Measurements from ENCODE around the gene ARID5B.

Gene ARID5B

DNA sequence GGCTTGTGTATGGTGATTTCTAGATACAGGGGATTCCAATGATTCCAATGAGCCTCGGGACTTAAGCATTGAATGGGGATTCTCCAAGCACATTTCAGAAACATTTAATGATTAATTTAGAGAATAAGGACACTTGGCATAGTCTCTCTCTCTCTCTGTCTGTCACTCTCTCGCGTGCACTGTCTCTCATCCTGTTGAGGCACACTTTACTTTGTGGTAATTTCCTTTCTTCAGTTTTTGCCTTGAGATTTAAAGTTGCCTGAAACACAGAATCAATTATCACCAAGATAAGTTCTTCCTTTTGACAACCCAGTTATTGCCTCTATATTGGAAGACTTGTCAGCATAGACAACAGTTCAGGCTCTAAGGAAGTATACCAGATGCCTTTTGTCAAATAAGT is 131.6 kb downstream of the ARID5B start:
- no peak for DNase-seq (ENCODE audit: low spot score)

DNA sequence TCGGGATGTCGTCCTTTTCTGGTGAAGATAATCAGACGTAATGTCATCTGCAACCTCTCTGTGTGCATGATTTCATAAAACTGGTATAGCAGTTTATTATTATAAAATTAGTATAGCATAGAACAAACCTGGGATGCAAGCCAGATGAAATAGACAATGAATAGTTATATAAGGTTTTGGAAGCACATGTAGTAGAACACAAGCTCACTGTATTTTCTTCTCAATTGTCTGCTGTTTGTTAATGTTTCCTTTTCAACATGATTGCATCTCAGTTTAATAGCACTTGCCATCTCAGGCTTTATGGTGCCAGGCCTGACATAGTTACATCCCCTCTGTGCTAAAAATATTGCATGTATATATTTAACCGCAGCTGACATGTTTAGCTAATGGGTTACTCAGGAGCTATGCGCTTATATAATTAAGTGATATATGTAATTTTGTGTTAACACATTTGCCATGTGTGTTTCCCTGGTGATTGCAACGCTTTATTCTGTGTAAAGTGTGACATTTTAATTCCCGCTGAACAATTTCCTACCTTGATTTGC is 132.7 kb downstream of the ARID5B start:
- DNase-seq (ENCODE audit: low spot score), result no peak

DNA sequence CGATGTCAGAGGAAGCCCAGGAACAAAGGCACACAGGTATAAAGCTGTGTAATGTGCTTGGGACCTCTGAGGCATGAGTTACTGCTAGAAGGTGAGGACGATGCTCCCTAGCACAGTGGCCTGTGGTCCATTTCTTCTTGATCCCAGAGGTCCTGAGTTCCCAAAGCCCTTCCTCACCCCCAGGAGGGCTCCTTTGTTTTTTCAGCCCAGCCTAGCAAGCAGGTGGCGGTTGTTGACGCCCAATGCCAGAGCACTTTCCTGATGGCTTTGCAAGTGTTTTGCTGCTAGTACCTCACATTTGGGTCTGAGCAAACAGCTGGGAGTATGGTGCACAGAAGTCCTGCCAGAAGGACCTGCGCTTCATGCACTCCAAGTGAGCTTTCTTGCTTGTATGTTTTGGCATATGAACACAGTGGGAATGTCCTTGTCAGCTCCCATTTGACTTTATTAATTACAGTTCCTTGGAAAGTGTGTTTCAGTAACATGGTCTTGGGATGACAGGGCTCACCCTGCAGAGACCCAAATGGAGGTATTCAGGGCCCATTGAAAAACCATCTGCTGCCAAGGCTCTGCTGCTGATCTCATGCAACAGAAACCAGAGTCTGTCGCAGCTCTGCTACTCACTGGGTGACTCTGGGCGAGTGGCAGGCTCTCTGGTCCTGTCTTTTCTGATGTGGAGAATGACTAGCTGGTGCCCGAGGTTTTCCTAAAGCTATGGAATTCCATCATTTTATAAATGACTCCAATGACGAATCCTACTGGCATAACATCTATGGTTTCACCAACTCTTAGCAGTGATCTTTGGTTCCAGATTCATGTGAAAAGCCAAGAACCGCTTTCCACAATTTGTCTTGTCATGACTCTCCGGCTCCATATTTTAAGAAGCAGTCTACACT is 134.9 kb downstream of the ARID5B start:
- no peak for DNase-seq (ENCODE audit: low spot score)

DNA sequence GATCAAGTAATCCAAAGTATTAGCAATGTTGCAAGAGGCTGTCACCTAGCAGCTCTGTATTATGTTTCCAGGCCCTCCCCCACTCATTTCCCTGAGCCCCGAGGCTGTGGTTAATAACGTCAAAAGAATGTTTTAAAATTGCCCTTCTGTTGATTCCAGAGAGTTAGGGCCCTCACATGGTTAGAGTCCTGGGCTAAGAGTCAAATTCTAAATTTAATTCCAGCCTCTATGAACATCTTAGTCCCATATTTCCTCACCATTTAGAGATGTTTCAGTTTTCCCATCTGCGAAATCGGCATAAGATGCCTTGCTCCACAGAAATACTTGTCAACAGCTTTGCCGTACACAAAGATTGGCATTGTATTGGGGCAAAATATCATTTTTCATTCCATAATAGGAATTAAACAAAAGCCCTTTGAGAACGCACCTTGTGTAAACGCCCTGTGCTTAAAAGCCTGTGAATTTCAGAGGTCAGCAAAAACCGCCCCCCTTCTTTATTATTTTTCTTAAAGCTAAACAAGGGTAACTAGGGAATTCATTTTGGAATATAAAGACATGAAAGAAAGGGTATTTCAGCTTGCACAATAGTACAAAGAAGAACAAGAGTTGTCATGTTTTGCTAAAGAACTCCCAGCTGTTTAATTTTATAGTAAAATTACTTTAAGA is 135.8 kb downstream of the ARID5B start:
- DNase-seq (ENCODE audit: low spot score), result no peak

DNA sequence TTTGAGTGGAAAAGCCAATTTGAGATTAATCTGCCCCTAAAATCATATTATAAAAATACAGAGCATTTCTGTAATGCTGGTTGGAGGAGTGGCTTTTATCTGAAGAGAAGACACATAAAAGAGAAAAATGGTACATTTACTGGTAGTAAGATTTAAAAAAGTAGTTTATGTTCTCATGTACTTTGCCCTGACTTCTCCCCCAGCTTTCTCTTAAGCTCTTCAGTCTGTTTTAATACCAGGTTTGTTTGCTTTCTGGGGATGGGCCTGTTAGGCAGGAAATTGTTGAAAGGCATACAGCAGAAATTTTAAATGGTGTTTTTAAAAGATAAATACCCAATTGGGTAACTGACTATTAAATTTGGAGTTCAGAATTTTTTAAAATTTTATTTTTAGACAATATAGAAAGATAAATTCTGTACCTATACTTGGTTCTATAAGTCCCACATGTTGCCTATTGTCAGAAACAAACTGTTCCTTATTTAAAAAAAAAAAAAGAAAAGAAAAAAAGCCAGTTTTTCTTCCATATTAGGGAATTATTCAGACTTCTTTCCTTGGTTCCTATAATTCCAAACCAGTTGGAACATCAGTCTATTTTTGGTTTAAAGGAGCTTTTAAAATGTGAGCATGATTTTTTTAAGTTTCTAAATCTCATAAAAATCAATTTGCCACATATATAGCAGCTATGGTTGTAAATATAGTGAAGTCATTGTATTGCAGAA is 136.6 kb downstream of the ARID5B start:
- no peak for DNase-seq (ENCODE audit: low spot score)

DNA sequence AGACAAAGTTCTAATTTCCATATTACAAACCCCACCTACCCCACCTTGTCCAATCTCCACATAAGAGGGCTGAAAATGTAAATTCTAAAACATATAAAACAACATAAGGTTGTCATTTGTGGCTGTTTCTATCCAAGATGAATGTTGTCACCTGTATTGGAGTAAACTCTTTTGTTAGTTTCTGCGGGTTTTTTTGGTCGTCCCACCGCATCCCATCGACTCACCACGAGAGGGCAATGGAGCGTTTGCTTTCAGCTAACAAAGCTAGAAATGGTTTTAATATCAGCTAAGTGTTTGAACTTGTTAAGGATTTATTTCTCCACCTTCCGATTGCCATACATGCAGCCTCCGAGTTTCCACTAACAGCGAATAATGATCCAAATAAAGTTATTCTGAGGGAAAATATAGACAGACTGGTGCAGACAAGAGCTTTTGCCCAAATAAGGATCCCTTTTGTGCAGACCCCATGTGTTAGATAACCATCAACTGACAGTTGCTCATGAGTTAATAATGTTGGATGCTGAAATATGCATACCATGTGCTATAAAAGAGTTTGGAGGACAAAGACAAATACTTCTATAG is 137.2 kb downstream of the ARID5B start:
- peak; percentile 46 for DNase-seq (ENCODE audit: low spot score)

DNA sequence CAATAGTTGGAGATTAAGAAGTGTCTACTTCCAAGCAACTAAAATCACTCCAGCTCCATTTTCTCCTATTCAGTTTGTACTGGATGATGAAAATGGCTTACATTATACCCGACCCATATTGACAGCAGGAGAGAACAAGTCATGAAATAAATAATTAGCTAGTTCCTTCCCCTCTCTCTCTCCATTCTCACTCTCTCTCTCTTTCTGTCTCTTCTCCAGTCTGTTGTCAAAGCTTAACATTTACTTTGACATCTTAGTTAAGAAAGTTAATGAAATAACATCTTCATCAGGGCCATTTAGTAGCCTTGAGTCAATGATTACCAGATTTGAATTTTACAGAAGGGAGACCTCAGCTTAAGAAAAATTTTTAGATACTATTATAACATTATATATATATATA is 138.5 kb downstream of the ARID5B start:
- DNase-seq (ENCODE audit: low spot score), result no peak

DNA sequence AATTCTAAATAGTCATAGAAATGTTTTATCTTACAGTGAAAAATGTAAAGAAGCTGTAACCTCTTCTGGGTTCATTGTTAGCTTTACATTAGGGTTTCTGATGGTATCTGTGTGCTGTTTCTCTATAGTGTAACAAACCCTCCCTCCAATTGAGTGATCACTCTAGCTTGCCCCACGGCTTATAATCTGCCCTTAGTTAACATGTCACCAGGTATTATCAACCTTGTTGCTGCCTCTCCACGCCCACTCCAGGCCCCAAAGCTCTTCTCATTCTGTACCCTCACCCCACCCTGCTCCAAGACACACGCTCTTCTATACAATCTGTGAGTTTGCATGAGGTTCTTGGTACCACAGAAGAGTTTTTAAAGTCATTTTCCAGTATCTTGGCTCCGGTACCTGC is 139.4 kb downstream of the ARID5B start:
- no peak for DNase-seq (ENCODE audit: low spot score)

DNA sequence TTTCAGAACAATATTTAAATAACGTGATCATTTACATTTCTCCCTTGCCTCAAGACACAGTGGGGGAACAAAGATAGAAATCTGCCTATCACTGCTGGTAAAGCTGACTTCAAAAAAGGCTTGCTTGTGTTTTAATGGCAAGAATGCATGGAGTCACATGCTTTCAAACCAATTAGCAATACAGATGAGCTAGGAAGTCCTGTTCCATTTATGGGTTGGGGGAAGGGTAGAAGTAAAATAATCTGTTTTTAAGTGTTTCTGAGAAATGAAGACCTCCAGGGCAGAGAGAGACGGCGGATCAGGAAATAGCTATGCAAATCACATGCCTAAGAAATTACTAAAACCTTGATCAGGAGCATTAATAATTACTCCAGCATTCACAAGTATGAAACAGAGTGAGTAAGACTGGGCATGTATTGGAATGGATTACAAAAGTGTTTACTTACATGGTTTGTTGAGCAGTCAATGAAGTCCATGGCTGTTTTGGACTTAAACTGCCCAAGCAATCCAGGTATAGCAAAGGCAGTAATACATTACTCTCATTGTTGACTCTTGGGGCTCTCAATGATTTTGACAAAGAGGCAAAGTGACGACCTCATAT is 142.0 kb downstream of the ARID5B start:
- DNase-seq (ENCODE audit: low spot score), result no peak

DNA sequence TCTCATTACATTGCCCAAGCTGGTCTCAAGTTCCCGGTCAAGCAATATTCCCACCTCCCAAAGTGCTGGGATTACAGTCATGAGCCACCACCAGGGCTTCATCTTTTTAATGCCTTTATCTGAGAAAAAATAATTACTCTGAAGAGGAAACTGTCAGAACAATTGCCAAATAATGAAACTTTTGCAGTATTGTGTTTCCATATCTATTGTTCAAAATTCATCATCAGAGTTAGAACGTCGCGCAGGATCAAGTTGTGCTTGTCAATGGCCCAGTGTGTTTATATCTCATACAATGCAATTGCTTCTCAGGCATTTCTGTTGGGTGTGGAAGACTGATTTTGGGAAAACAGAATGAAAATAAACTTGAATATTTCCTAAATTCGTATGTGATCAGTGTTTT is 143.1 kb downstream of the ARID5B start:
- no peak for DNase-seq (ENCODE audit: low spot score)

DNA sequence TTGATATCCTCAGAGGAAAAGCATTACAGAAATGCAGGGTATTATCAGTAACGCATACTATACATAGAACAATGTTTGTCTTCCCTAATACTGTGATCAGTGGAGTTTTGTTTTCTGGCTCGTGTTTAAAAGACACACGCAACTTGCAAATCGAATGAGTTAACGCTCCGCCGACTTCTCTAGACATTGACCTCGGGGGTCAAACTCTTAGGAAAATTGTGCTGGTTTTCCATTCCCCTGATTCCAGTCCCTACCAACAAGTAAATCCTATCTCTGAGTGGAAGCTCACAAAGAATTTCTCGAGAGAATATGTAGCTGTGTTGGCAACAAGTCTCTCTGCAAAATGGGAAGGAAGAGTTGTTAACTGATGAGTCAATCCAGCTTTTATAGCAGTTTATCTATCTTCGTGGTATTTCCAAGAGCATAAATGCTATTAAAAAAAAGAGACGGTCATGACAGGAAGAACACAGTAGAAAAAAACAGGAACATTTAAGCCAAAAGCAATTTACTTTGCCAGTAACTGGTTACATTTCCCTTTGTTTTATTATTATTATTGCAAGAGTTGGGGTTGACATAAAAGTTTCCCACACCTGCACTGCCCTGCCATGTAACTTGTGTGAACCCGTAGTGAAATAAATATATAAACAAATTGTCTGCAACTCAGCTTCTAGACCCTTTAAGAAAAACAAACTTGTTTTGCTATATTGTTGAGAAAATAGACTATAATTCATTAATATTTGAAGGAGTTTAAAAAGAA is 144.4 kb downstream of the ARID5B start:
- no peak for DNase-seq (ENCODE audit: low spot score)

DNA sequence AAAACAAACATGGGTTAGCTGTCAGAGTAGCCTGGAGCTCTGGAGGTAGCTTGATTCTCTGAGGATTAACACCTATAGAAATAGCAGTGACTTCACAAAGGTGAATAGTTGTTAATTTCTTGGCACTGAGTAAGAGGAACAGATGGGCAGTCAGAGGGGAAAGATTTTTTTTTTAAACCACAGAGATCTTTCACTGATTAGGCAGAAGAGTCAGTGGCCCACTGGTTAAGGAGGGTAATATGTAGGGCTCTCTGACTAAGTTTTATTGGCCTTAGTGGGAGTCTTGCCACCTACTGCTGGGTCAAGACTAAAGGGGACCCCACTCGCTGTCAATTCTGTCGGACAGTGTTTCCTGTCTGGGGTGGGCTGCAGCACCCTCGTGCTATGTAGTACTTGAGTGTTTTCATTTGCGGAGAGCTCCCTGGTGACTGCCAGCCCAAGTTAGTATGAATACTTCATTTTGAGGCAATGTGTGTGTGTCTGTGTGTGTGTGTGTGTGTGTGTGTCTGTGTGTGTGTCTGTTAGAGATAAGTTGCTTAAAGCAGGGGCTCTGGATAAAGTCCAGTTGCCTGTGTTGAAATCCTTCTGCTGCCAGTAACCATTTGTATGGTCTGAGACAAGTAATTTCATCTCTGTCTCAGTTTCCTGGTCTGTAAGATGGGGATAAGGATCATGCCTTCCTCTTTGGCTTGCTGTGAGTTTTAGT is 145.2 kb downstream of the ARID5B start:
- peak; percentile 3 for DNase-seq (ENCODE audit: low spot score)

DNA sequence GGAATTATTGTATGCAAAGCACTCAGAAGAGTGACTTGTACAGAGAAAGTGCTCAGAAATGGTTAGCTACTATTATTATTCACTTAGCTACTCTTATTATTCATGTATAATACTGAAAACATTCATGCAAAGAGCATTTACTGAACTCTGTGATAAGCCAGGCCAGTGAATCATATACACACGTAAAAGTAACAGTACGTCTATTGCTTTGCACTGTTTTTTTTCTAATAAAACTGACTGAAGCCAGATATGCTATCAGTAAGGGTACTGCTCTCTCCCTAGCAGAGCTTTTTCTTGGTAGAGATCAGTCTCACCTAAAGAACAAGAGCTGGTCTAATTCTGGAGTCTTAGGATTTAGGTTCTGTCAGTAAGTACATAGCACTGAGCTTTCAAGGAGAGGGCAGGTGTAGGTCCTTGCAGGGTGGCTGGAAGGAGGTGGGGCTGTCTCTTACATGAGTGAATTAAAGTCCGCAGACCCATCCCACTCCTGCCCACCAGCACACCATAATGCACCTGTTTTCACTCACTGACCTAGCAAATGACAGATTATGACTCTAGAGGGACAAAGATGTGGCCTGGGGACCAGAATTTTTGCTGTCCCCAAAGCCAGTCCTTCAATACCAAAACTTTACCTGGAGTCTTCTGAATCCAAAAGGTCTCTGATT is 145.9 kb downstream of the ARID5B start:
- DNase-seq (ENCODE audit: low spot score), result no peak

DNA sequence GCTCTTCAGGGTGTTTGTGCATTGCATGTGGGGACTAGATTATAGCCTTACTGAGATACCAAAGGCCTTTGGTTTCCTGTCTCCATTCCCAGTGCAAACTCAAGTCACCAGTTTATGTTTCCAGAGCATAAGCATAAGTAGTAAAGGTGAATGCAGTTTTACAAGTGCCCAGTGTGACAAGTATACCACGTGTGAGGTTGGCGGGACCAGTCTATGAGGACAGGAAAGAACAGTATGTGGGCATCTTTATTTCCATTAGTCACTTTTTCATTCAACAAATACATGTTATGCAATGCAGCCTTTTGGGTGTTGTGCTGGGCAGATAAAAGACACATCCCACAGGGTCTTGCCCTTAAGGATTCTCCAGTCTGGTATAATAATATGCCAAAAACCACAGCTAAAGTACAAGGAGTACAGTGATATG is 146.5 kb downstream of the ARID5B start:
- DNase-seq (ENCODE audit: low spot score), result no peak

DNA sequence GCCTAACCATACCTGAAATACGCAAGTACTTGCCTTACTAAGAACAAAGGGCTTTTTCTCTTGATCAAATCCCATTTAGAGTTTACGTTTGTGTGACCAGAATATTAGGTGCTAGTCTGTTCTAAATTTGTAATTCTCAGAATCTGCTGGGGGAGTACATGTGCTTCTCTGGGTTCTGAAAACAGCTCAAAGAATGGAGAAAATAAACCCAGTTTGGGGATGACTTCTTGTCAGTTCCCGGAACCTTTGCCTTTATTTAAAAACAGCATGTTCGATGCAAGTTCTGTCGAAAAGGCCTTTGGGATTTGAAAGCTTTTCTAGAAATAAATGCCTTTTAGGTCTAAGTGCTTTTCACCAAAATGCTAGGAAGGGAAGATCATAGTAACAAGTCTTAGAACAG is 147.0 kb downstream of the ARID5B start:
- no peak for DNase-seq (ENCODE audit: low spot score)

DNA sequence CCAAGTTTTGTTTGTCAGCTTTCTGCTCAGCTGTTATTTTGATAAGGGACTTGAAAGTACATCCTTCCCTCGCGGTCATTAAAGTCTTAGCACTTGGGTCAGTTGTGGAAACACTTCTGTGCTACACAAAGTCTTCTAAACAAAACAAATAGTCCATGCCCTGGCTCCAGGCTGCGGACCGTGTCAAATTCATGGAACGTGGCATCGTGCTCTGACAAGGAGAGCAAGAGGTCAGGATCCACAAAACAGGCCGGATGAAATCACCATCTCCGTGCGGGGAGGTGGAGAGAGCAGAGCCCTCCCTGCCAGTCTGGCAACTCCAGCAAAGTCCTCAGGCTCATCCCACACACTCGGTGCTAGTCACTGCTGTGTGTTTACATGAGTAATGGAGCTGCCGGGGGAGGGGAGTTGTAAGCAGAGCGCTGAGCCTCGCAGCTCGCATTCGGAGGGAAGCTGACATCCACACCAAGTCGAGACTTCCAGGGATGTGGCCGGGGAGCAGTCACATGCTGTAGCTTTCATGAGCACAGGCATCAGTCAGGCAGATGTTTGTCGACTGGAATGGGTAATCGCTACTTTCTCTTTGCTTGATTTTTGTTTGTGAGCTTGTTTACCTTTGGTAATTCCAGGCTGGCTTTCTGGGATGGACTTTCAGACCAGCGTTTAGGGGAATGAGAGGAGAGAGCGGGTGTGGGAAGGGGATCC is 147.6 kb downstream of the ARID5B start:
- DNase-seq (ENCODE audit: low spot score), result peak; percentile 77

DNA sequence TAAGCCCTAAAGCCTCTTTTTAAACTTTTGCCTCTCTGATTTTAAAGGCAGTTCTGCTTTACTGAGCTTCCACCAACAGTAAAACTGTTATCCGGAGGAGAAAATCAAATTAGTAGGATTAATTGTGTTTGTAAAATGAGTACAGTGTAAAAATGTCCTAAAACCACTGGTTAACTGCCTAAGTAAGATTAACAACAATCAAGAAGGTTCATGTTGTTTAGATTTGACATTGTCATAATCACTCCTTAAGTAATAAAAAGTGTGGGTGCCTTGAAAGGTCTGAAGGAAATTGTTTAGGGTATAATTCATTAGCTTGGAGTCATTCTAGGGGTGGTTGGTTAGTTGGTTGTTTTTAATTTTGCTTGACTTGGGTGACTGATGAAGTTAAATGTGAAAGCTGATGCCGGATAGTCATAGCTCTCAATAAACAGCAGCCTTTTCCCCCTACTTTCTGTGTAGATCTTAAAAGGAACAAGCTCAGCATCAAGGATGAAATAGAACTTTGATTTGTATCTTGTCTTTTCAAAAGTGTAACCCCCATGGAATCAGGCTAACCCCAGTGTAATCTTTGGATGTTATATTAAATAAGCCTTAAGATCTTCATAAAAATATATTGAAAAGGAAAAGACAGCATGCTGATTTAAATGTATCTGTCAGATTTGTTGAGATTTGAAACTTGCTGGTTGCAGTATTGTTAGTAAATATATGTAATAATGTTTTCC is 148.3 kb downstream of the ARID5B start:
- no peak for DNase-seq (ENCODE audit: low spot score)

DNA sequence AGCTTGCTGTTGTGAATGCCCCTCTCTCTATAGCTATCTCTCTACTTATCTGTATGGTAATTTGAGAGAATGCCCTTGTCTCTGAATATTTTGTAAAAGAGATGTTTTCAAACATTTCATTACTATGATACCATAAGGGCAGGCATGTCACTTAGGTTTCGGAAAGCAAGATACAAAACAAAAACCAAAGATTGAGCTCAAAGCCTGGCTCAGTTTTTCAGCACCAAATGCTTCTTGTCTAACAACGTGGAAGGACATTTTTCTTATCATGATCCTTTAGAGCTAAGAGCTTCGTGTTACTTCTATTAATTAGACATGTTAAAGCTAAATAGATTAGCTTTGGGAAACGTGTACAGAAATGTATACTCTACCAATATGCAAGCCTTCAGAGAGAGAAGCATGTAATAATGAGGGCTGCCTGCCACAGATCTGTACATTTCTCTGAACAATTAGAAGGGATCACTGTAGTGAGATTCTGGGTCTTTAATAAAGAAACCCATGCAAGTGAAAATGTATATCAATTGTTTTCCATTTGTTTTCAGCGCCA is 148.9 kb downstream of the ARID5B start:
- no peak for DNase-seq (ENCODE audit: low spot score)
